GM23248 (cell line): ENCODE results near the gene LYSET. TPM values are rescaled to one million over a fixed set of nuclear protein-coding genes. Genes with fewer than 3 reads are reported as not detected.

Experiments used
- DNase-seq: peaks from one replicate; pipeline ENCODE4 v3.0.0-alpha.2; 2015
- H2AFZ ChIP-seq: fragments of 200-600 bp; sonication (generic); 2 replicates; pipeline ENCODE4 v1.6.1; 2016; ENCODE audit warnings: antibody characterized with exemption
- H3F3A ChIP-seq: fragments of 200-600 bp; sonication (generic); 2 replicates; pipeline ENCODE4 v1.6.1; 2016; ENCODE audit warnings: mild to moderate bottlenecking, antibody characterized with exemption, mixed run types; ENCODE audit not compliant: insufficient read depth
- H3K27ac ChIP-seq: fragments of 200-600 bp; sonication (generic); 2 replicates; pipeline ENCODE4 v1.5.1; 2016; ENCODE audit warnings: mild to moderate bottlenecking
- H3K27me3 ChIP-seq: fragments of 200-600 bp; sonication (generic); replicated peaks from 2 replicates; pipeline ENCODE4 v1.6.1; 2016; ENCODE audit warnings: mild to moderate bottlenecking; ENCODE audit not compliant: insufficient read depth
- H3K36me3 ChIP-seq: fragments of 200-600 bp; sonication (generic); 2 replicates; pipeline ENCODE4 v1.6.1; 2016; ENCODE audit warnings: low read depth, mild to moderate bottlenecking
- H3K4me1 ChIP-seq: fragments of 200-600 bp; sonication (generic); 2 replicates; pipeline ENCODE4 v1.6.1; 2016; ENCODE audit warnings: mild to moderate bottlenecking; ENCODE audit not compliant: insufficient read depth
- H3K4me2 ChIP-seq: fragments of 200-600 bp; sonication (generic); one replicate; pipeline ENCODE4 v1.6.1; 2016; ENCODE audit warnings: mild to moderate bottlenecking; ENCODE audit not compliant: unreplicated experiment
- H3K4me3 ChIP-seq: fragments of 200-600 bp; sonication (generic); 2 replicates; pipeline ENCODE4 v1.5.1; 2016; ENCODE audit warnings: mild to moderate bottlenecking
- H3K79me2 ChIP-seq: fragments of 200-600 bp; sonication (generic); 2 replicates; pipeline ENCODE4 v1.6.1; 2016; ENCODE audit warnings: mild to moderate bottlenecking; ENCODE audit not compliant: insufficient read depth
- H3K9ac ChIP-seq: fragments of 200-600 bp; sonication (generic); 2 replicates; pipeline ENCODE4 v1.6.1; 2016; ENCODE audit warnings: mild to moderate bottlenecking
- H3K9me2 ChIP-seq: fragments of 200-600 bp; sonication (generic); 2 replicates; pipeline ENCODE4 v1.6.1; 2016; ENCODE audit warnings: mixed run types, mild to moderate bottlenecking, moderate library complexity; ENCODE audit not compliant: insufficient read depth
- H3K9me3 ChIP-seq: fragments of 200-600 bp; sonication (generic); one replicate; pipeline ENCODE4 v1.6.1; 2017; ENCODE audit warnings: low read depth
- H4K20me1 ChIP-seq: fragments of 200-600 bp; sonication (generic); 2 replicates; pipeline ENCODE4 v1.6.0; 2016; ENCODE audit not compliant: insufficient read depth
- EZH2 ChIP-seq: fragments of 200-600 bp; sonication (generic); IDR thresholded peaks from 2 replicates; pipeline ENCODE4 v1.6.1; 2018; ENCODE audit warnings: antibody characterized with exemption, mild to moderate bottlenecking; ENCODE audit not compliant: insufficient read depth, poor library complexity, severe bottlenecking
- EZH2phosphoT487 ChIP-seq: fragments of 200-600 bp; sonication (generic); IDR thresholded peaks from 2 replicates; pipeline ENCODE4 v1.6.1; 2018; ENCODE audit warnings: antibody characterized with exemption, moderate library complexity, mild to moderate bottlenecking, low read depth; ENCODE audit not compliant: insufficient read depth
- WGBS, 2 experiments: methylation state at CpG; one replicate each; pipeline ENCODE4 v1.1.6; 2015 to 2017; ENCODE audit warnings: low lambda C conversion rate in 2 of 2, low coverage in 1 of 2; ENCODE audit errors: missing lambda C conversion rate in 2 of 2; 5-methylcytosine and 5-hydroxymethylcytosine counted together
- in situ Hi-C: fragments of 300-500 bp; cut with MboI; formaldehyde crosslinking; loops from 2 replicates; pipeline ENCODE4 v1.15.0; 2020
- polyA plus RNA-seq: library from polyadenylated mRNA; unstranded; fragments of >200 nt; fragmentation: Nextera tagmentation; extraction: Ambion mirVana; gene quantifications from 2 replicates; pipeline ENCODE4 v1.2.1, GENCODE V29; 2016
- total RNA-seq: library from RNA; depleted of rRNA; stranded (reverse); fragments of >200 nt; shearing (Covaris generic); gene quantifications from 2 replicates; pipeline ENCODE4 v1.2.3, GENCODE V29; 2014

The LYSET gene
- total and polyA plus RNA-seq, 2 experiments from 2014 or later: 7.7 to 18.5 TPM

DNA sequence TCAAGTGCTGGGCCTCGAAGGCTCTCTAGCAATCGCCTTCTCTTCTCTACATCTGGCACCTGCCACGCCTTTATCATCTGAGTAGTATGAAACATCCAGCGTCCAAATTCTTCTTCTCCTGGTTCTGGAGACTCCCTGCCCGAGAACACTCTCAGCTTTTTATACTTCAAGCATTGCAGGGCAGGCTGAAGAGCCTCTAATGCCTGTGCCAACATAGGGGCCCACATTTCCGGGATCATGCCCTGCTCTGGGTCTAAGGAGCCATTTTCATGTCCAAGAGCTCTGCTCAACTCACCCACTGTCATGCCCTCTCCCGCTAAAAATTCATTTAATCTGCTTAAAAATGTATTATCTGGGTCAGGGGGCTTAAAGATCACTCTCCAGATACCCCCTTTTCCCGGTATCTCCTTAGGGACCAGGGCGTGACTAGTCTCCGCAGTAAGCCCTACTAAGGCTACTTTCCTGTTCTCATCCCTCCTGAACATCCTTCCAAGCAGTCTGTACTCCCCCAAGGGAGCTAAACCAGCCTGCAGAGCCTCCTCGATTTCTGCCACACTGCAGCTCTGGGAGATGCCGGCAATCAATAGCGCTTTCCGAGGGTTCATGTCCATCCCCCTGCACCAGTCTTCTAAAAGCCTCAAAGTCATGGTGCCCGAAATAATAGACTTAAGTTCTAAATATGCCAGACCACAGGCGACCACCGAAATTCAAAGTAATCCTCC lies 1.4 kb upstream of the LYSET start:
- Histone ChIP-seq H3K9me2 (no peaks in the 10 kb centered on the region), H3K27me3 (no peaks in the 10 kb centered on the region), H3K4me3 (peak overlapping the region; percentile 92), H3K79me2 (peaks cover 38% of the 10 kb centered on the region), H3K4me1 (peaks cover 13% of the 10 kb centered on the region), H4K20me1 (no peaks in the 10 kb centered on the region), H3K9me3 (no peaks in the 10 kb centered on the region), H3K27ac (no peak overlapping the region), H3K36me3 (peaks cover 5% of the 10 kb centered on the region; the same call in 1 of the 2 replicates), H3K9ac (peak overlapping the region; percentile 96), H2AFZ (peak overlapping the region; percentile 96), H3F3A (peaks cover 5% of the 10 kb centered on the region; the same call in 1 of the 2 replicates), H3K4me2 (peak overlapping the region; percentile 80)
- in situ Hi-C loops: no loop called here
- TF ChIP-seq EZH2phosphoT487 (no peak), EZH2 (no peak)
- WGBS, 2 experiments: 37 to 38% methylated on average over 17 of the region's 17 CpGs
- peak; percentile 27 for DNase-seq

DNA sequence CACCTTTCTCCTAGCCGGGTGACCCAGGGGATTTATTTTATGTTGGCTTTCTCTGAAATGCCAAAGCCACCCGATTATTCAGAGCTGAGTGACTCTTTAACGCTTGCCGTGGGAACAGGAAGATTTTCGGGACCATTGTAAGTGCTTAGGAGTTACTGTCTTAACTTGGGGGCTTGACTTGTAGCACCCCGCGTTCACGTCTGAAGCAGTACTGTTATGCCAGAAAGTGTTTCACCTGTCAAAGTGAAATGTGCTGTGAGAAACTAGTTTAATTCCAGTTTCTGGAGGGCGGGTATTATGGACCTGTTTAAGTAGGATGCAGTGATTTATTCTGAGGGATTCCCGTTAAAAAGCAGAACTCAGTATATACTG lies 218 bp downstream of the LYSET start:
- Histone ChIP-seq H3F3A (peaks cover 5% of the 10 kb centered on the region; the same call in 1 of the 2 replicates), H3K27ac (peak overlapping the region; percentile 85), H3K4me1 (peaks cover 13% of the 10 kb centered on the region), H2AFZ (peak overlapping the region; percentile 93), H3K9ac (peak overlapping the region; percentile 96), H3K4me2 (peak overlapping the region; percentile 96), H3K36me3 (peaks cover 5% of the 10 kb centered on the region; the same call in 1 of the 2 replicates), H3K4me3 (peak overlapping the region; percentile 92), H3K9me3 (no peaks in the 10 kb centered on the region), H3K79me2 (peaks cover 38% of the 10 kb centered on the region), H3K27me3 (no peaks in the 10 kb centered on the region), H3K9me2 (no peaks in the 10 kb centered on the region), H4K20me1 (no peaks in the 10 kb centered on the region)
- WGBS, 2 experiments: 0 to 2% methylated on average over 10 of the region's 10 CpGs
- in situ Hi-C loops: no loop called here
- DNase-seq: no peak
- no peak for TF ChIP-seq EZH2
- TF ChIP-seq EZH2phosphoT487: no peak

GRCh38 chr14:93186466-93186865 lies 1.3 kb downstream of the LYSET start:
- WGBS, 2 experiments: 82 to 89% methylated on average over 6 of the region's 6 CpGs
- TF ChIP-seq EZH2: no peak
- TF ChIP-seq EZH2phosphoT487: no peak

GRCh38 chr14:93186956-93187355 lies 1.8 kb downstream of the LYSET start:
- Histone ChIP-seq H3K27me3 (no peaks in the 10 kb centered on the region), H3K4me3 (no peak overlapping the region), H3K9me3 (no peaks in the 10 kb centered on the region), H3K36me3 (peaks cover 5% of the 10 kb centered on the region; the same call in 1 of the 2 replicates), H3K4me1 (peaks cover 13% of the 10 kb centered on the region), H3K4me2 (no peak overlapping the region), H3K9ac (no peak overlapping the region), H3F3A (peaks cover 5% of the 10 kb centered on the region; the same call in 1 of the 2 replicates), H3K79me2 (peaks cover 38% of the 10 kb centered on the region), H3K27ac (no peak overlapping the region), H4K20me1 (no peaks in the 10 kb centered on the region), H3K9me2 (no peaks in the 10 kb centered on the region), H2AFZ (no peak overlapping the region)
- TF ChIP-seq EZH2: no peak
- TF ChIP-seq EZH2phosphoT487: no peak
- in situ Hi-C loops: no loop called here
- DNase-seq: no peak
- WGBS, 2 experiments: 94 to 99% methylated on average over 3 of the region's 3 CpGs

More at GRCh38 chr14:93186466-93186865, 1.3 kb downstream of the LYSET start:
- H2AFZ ChIP-seq: no peak overlapping the region
- no peaks in the 10 kb centered on the region for H3K9me2 ChIP-seq
- no peak overlapping the region for H3K4me3 ChIP-seq
- H3K4me2 ChIP-seq: no peak overlapping the region
- H4K20me1 ChIP-seq: no peaks in the 10 kb centered on the region
- H3K9me3 ChIP-seq: no peaks in the 10 kb centered on the region
- no peak overlapping the region for H3K27ac ChIP-seq
- peaks cover 13% of the 10 kb centered on the region for H3K4me1 ChIP-seq
- peaks cover 5% of the 10 kb centered on the region; the same call in 1 of the 2 replicates for H3K36me3 ChIP-seq
- in situ Hi-C loops: no loop called here
- peaks cover 38% of the 10 kb centered on the region for H3K79me2 ChIP-seq
- H3F3A ChIP-seq: peaks cover 5% of the 10 kb centered on the region; the same call in 1 of the 2 replicates
- 0 out of 2 replicates have a peak overlapping the region, but pooled peaks have one; percentile 96 for H3K9ac ChIP-seq
- no peak for DNase-seq
- H3K27me3 ChIP-seq: no peaks in the 10 kb centered on the region
